ENCODE measurements around the gene NAV3. TPM values are rescaled to one million over a fixed set of nuclear protein-coding genes. Genes with fewer than 3 reads are reported as not detected.

Gene NAV3
- total RNA-seq, 1 donor from 2014 or later, result not detected

- Mint-ChIP-seq H3K9me3 (no peaks in the 10 kb centered on the region), H3K27ac (no peak overlapping the region), H3K27me3 (ENCODE audit: low read depth) (no peaks in the 10 kb centered on the region), H3K4me3 (ENCODE audit: low read depth) (no peak overlapping the region), H3K36me3 (ENCODE audit: low read depth) (no peaks in the 10 kb centered on the region), H3K4me1 (ENCODE audit: low read depth) (no peaks in the 10 kb centered on the region)
- DNase-seq (ENCODE audit: low spot score), result no peak
- intact Hi-C loops (cut with micrococcal nuclease), result loop anchor here (10.0 kb wide), 1 partner anchor 1229 kb away; no protein-coding TSS in a partner anchor
Measured at GRCh38 chr12:78145398-78145797, 314.7 kb downstream of the NAV3 start.

- H3K27me3 Mint-ChIP-seq (ENCODE audit: low read depth), result no peaks in the 10 kb centered on the region
- H3K4me1 Mint-ChIP-seq (ENCODE audit: low read depth), result no peaks in the 10 kb centered on the region
- no peak for DNase-seq (ENCODE audit: low spot score)
- intact Hi-C loops (cut with micrococcal nuclease), result loop anchor here (10.0 kb wide), 1 partner anchor 1228 kb away; no protein-coding TSS in a partner anchor
- no peaks in the 10 kb centered on the region for H3K9me3 Mint-ChIP-seq
- H3K27ac Mint-ChIP-seq, result no peak overlapping the region
- no peaks in the 10 kb centered on the region for H3K36me3 Mint-ChIP-seq (ENCODE audit: low read depth)
- no peak overlapping the region for H3K4me3 Mint-ChIP-seq (ENCODE audit: low read depth)
Measured at GRCh38 chr12:78146365-78146772, 315.7 kb downstream of the NAV3 start.

GRCh38 chr12:78149459-78149858 lies 318.8 kb downstream of the NAV3 start:
- no peak for DNase-seq (ENCODE audit: low spot score)
- H3K4me1 Mint-ChIP-seq (ENCODE audit: low read depth), result no peaks in the 10 kb centered on the region
- no peaks in the 10 kb centered on the region for H3K27me3 Mint-ChIP-seq (ENCODE audit: low read depth)
- H3K9me3 Mint-ChIP-seq, result no peaks in the 10 kb centered on the region
- no peak overlapping the region for H3K4me3 Mint-ChIP-seq (ENCODE audit: low read depth)
- H3K27ac Mint-ChIP-seq, result no peak overlapping the region
- no peaks in the 10 kb centered on the region for H3K36me3 Mint-ChIP-seq (ENCODE audit: low read depth)
- intact Hi-C loops (cut with micrococcal nuclease), result loop anchor here (10.0 kb wide), 1 partner anchor 1225 kb away; no protein-coding TSS in a partner anchor

GRCh38 chr12:78155546-78155945 lies 324.9 kb downstream of the NAV3 start:
- Mint-ChIP-seq H3K36me3 (ENCODE audit: low read depth) (no peaks in the 10 kb centered on the region), H3K4me1 (ENCODE audit: low read depth) (no peaks in the 10 kb centered on the region), H3K9me3 (no peaks in the 10 kb centered on the region), H3K27me3 (ENCODE audit: low read depth) (no peaks in the 10 kb centered on the region), H3K27ac (no peak overlapping the region), H3K4me3 (ENCODE audit: low read depth) (no peak overlapping the region)
- intact Hi-C loops (cut with micrococcal nuclease), result no loop called here
- no peak for DNase-seq (ENCODE audit: low spot score)

GRCh38 chr12:78156751-78157150 lies 326.1 kb downstream of the NAV3 start:
- no peaks in the 10 kb centered on the region for H3K36me3 Mint-ChIP-seq (ENCODE audit: low read depth)

GRCh38 chr12:78157199-78157598 lies 326.5 kb downstream of the NAV3 start:
- no peak overlapping the region for H3K4me3 Mint-ChIP-seq (ENCODE audit: low read depth)
- H3K27ac Mint-ChIP-seq, result no peak overlapping the region
- intact Hi-C loops (cut with micrococcal nuclease), result no loop called here

More at GRCh38 chr12:78156751-78157150, 326.1 kb downstream of the NAV3 start:
- no peak for DNase-seq (ENCODE audit: low spot score)
- Mint-ChIP-seq H3K4me1 (ENCODE audit: low read depth) (no peaks in the 10 kb centered on the region), H3K27me3 (ENCODE audit: low read depth) (no peaks in the 10 kb centered on the region), H3K27ac (no peak overlapping the region), H3K9me3 (no peaks in the 10 kb centered on the region), H3K4me3 (ENCODE audit: low read depth) (no peak overlapping the region)
- intact Hi-C loops (cut with micrococcal nuclease), result no loop called here

GRCh38 chr12:78164154-78164553 lies 333.5 kb downstream of the NAV3 start:
- Mint-ChIP-seq H3K36me3 (ENCODE audit: low read depth) (no peaks in the 10 kb centered on the region), H3K9me3 (no peaks in the 10 kb centered on the region), H3K27me3 (ENCODE audit: low read depth) (no peaks in the 10 kb centered on the region), H3K4me1 (ENCODE audit: low read depth) (no peaks in the 10 kb centered on the region), H3K27ac (no peak overlapping the region), H3K4me3 (ENCODE audit: low read depth) (no peak overlapping the region)
- intact Hi-C loops (cut with micrococcal nuclease), result no loop called here
- no peak for DNase-seq (ENCODE audit: low spot score)

More at GRCh38 chr12:78157199-78157598, 326.5 kb downstream of the NAV3 start:
- no peaks in the 10 kb centered on the region for H3K9me3 Mint-ChIP-seq
- H3K36me3 Mint-ChIP-seq (ENCODE audit: low read depth), result no peaks in the 10 kb centered on the region
- H3K27me3 Mint-ChIP-seq (ENCODE audit: low read depth), result no peaks in the 10 kb centered on the region
- no peak for DNase-seq (ENCODE audit: low spot score)
- H3K4me1 Mint-ChIP-seq (ENCODE audit: low read depth), result no peaks in the 10 kb centered on the region

- no peak overlapping the region for H3K27ac Mint-ChIP-seq
- H3K4me3 Mint-ChIP-seq (ENCODE audit: low read depth), result no peak overlapping the region
- no peaks in the 10 kb centered on the region for H3K36me3 Mint-ChIP-seq (ENCODE audit: low read depth)
- H3K9me3 Mint-ChIP-seq, result no peaks in the 10 kb centered on the region
- intact Hi-C loops (cut with micrococcal nuclease), result no loop called here
- DNase-seq (ENCODE audit: low spot score), result no peak
- H3K4me1 Mint-ChIP-seq (ENCODE audit: low read depth), result no peaks in the 10 kb centered on the region
- no peaks in the 10 kb centered on the region for H3K27me3 Mint-ChIP-seq (ENCODE audit: low read depth)
Measured at GRCh38 chr12:78167510-78167909, 336.8 kb downstream of the NAV3 start.

GRCh38 chr12:78171061-78171460 lies 340.4 kb downstream of the NAV3 start:
- no peak for DNase-seq (ENCODE audit: low spot score)
- Mint-ChIP-seq H3K36me3 (ENCODE audit: low read depth) (no peaks in the 10 kb centered on the region), H3K9me3 (no peaks in the 10 kb centered on the region), H3K4me1 (ENCODE audit: low read depth) (no peaks in the 10 kb centered on the region), H3K27me3 (ENCODE audit: low read depth) (no peaks in the 10 kb centered on the region), H3K27ac (no peak overlapping the region), H3K4me3 (ENCODE audit: low read depth) (no peak overlapping the region)
- intact Hi-C loops (cut with micrococcal nuclease), result no loop called here

GRCh38 chr12:78176643-78177042 lies 345.9 kb downstream of the NAV3 start:
- no peaks in the 10 kb centered on the region for H3K27me3 Mint-ChIP-seq (ENCODE audit: low read depth)
- H3K27ac Mint-ChIP-seq, result no peak overlapping the region
- H3K4me3 Mint-ChIP-seq (ENCODE audit: low read depth), result no peak overlapping the region
- peaks cover 2% of the 10 kb centered on the region for H3K4me1 Mint-ChIP-seq (ENCODE audit: low read depth)
- no peaks in the 10 kb centered on the region for H3K9me3 Mint-ChIP-seq
- intact Hi-C loops (cut with micrococcal nuclease), result no loop called here
- DNase-seq (ENCODE audit: low spot score), result no peak
- H3K36me3 Mint-ChIP-seq (ENCODE audit: low read depth), result no peaks in the 10 kb centered on the region

- H3K9me3 Mint-ChIP-seq, result no peaks in the 10 kb centered on the region
- H3K4me1 Mint-ChIP-seq (ENCODE audit: low read depth), result peaks cover 2% of the 10 kb centered on the region
- H3K27ac Mint-ChIP-seq, result no peak overlapping the region
- H3K36me3 Mint-ChIP-seq (ENCODE audit: low read depth), result no peaks in the 10 kb centered on the region
- intact Hi-C loops (cut with micrococcal nuclease), result no loop called here
- H3K4me3 Mint-ChIP-seq (ENCODE audit: low read depth), result no peak overlapping the region
- H3K27me3 Mint-ChIP-seq (ENCODE audit: low read depth), result no peaks in the 10 kb centered on the region
- no peak for DNase-seq (ENCODE audit: low spot score)
Measured at GRCh38 chr12:78177298-78177697, 346.6 kb downstream of the NAV3 start.

- intact Hi-C loops (cut with micrococcal nuclease), result no loop called here
- Mint-ChIP-seq H3K36me3 (ENCODE audit: low read depth) (no peaks in the 10 kb centered on the region), H3K27ac (no peak overlapping the region), H3K4me1 (ENCODE audit: low read depth) (peaks cover 2% of the 10 kb centered on the region), H3K4me3 (ENCODE audit: low read depth) (no peak overlapping the region), H3K9me3 (no peaks in the 10 kb centered on the region), H3K27me3 (ENCODE audit: low read depth) (no peaks in the 10 kb centered on the region)
- no peak for DNase-seq (ENCODE audit: low spot score)
Measured at GRCh38 chr12:78179346-78179745, 348.7 kb downstream of the NAV3 start.

GRCh38 chr12:78181544-78182162 lies 351.0 kb downstream of the NAV3 start:
- H3K27me3 Mint-ChIP-seq (ENCODE audit: low read depth), result no peaks in the 10 kb centered on the region
- DNase-seq (ENCODE audit: low spot score), result no peak
- intact Hi-C loops (cut with micrococcal nuclease), result no loop called here

GRCh38 chr12:78183824-78184223 lies 353.1 kb downstream of the NAV3 start:
- intact Hi-C loops (cut with micrococcal nuclease), result no loop called here
- Mint-ChIP-seq H3K4me3 (ENCODE audit: low read depth) (no peak overlapping the region), H3K27me3 (ENCODE audit: low read depth) (no peaks in the 10 kb centered on the region), H3K27ac (no peak overlapping the region), H3K36me3 (ENCODE audit: low read depth) (no peaks in the 10 kb centered on the region), H3K9me3 (no peaks in the 10 kb centered on the region), H3K4me1 (ENCODE audit: low read depth) (no peaks in the 10 kb centered on the region)
- DNase-seq (ENCODE audit: low spot score), result no peak

More at GRCh38 chr12:78181544-78182162, 351.0 kb downstream of the NAV3 start:
- Mint-ChIP-seq H3K27ac (no peak overlapping the region), H3K4me1 (ENCODE audit: low read depth) (peaks cover 2% of the 10 kb centered on the region), H3K36me3 (ENCODE audit: low read depth) (no peaks in the 10 kb centered on the region), H3K9me3 (no peaks in the 10 kb centered on the region), H3K4me3 (ENCODE audit: low read depth) (no peak overlapping the region)
